ENCODE measurements around the gene HNRNPK.

DNA sequence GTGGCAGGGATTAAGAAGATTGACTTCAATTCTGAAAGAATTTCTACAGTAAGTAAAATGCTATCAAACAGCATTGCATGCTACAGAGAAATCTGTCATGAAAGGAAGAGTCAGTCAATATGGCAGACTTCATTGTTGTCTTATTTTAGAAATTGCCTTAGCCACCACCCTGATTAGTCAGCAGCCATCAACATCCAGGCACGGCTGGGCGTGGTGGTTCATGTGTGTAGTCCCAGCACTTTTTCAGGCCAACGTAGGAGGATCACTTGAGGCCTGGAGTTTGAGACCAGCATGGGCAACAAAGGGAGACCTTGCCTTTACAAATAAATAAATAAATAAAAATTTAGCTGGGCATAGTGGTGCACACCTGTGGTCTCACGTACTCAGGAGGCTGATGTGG is 47.2 kb upstream of the HNRNPK start:
- TF ChIP-seq, protein P1, sequence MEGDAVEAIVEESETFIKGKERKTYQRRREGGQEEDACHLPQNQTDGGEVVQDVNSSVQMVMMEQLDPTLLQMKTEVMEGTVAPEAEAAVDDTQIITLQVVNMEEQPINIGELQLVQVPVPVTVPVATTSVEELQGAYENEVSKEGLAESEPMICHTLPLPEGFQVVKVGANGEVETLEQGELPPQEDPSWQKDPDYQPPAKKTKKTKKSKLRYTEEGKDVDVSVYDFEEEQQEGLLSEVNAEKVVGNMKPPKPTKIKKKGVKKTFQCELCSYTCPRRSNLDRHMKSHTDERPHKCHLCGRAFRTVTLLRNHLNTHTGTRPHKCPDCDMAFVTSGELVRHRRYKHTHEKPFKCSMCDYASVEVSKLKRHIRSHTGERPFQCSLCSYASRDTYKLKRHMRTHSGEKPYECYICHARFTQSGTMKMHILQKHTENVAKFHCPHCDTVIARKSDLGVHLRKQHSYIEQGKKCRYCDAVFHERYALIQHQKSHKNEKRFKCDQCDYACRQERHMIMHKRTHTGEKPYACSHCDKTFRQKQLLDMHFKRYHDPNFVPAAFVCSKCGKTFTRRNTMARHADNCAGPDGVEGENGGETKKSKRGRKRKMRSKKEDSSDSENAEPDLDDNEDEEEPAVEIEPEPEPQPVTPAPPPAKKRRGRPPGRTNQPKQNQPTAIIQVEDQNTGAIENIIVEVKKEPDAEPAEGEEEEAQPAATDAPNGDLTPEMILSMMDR (IDR thresholded peaks at IDR 0.05; ENCODE audit: insufficient read depth, low read length) = no peak
- TF ChIP-seq POLR2AphosphoS5 (IDR thresholded peaks at IDR 0.05; ENCODE audit: low read depth) = no peak

Measured in HL-60 (cell line).